CD4-positive, alpha-beta T cell treated with Interleukin-2 at 100 ng/mL for 4 hours (primary cell): Measurements from ENCODE around the gene TTC31.

Experiments
- DNase-seq: peaks from one replicate; pipeline ENCODE4 v3.0.0-alpha.2; 2020; ENCODE audit warnings: low spot score

The TTC31 gene

GRCh38 chr2:74526649-74527230 lies 43.9 kb downstream of the TTC31 start:
- DNase-seq, result no peak

GRCh38 chr2:74527741-74528140 lies 44.9 kb downstream of the TTC31 start:
- no peak for DNase-seq

GRCh38 chr2:74528600-74529356 lies 45.9 kb downstream of the TTC31 start:
- no peak for DNase-seq

GRCh38 chr2:74529357-74530238 lies 46.7 kb downstream of the TTC31 start, which contains the start of the genes AUP1 and HTRA2:
AUP1 (minus strand) TSS chr2:74529706; CDS start chr2:74529629, 77 bp downstream.
HTRA2 (plus strand) TSS chr2:74529933; CDS start chr2:74530007, 74 bp downstream.
- peak; percentile 92 for DNase-seq

- DNase-seq, result peak; percentile 53
Measured at GRCh38 chr2:74530239-74531187, 47.6 kb downstream of the TTC31 start.

GRCh38 chr2:74531666-74532065 lies 48.8 kb downstream of the TTC31 start:
- no peak for DNase-seq

- DNase-seq, result peak; percentile 50
Measured at GRCh38 chr2:74532222-74532621, 49.3 kb downstream of the TTC31 start.

GRCh38 chr2:74533464-74533863 lies 50.6 kb downstream of the TTC31 start:
- DNase-seq, result no peak

- no peak for DNase-seq
Measured at GRCh38 chr2:74534411-74534810, 51.5 kb downstream of the TTC31 start.

- DNase-seq, result no peak
Measured at GRCh38 chr2:74535440-74535965, 52.6 kb downstream of the TTC31 start.

- no peak for DNase-seq
Measured at GRCh38 chr2:74536166-74536950, 53.5 kb downstream of the TTC31 start.

- DNase-seq, result no peak
Measured at GRCh38 chr2:74537140-74537539, 54.3 kb downstream of the TTC31 start.

GRCh38 chr2:74538881-74539339 lies 56.0 kb downstream of the TTC31 start:
- no peak for DNase-seq

- no peak for DNase-seq
Measured at GRCh38 chr2:74540291-74540690, 57.4 kb downstream of the TTC31 start.

- DNase-seq, result no peak
Measured at GRCh38 chr2:74542978-74543377, 60.1 kb downstream of the TTC31 start.
